Hypothalamus (tissue), 51 donors: ENCODE measurements around the gene FOXP1.

Source experiments
- DNase-seq, 51 donors: peaks; one replicate each; lab custom pipeline; 2025; lab: John Stamatoyannopoulos, UW

FOXP1 gene

DNA sequence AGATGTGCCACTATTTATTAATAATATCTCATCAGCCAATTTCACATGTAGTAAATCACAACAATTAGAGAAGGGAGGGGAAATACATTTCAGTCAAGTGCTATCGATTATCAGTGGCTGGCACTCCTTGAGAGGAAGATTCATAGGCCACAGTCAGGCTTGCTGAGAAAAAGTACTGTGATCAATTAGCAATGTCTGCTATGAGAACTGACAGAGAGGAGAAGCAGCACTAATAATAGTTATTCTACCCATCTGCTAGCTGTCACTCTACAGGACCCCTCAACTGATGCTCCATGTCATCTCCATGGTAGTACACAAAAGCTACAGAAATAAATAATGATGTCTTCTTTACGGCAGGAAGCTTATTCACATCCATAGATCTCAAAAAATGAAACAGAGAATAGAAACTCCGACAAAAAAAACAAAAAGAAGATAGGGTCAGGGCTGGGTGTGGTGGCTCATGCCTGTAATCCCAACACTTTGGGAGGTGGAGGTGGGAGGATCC, 351.3 kb downstream of the FOXP1 start:
- DNase-seq, result no peak

DNA sequence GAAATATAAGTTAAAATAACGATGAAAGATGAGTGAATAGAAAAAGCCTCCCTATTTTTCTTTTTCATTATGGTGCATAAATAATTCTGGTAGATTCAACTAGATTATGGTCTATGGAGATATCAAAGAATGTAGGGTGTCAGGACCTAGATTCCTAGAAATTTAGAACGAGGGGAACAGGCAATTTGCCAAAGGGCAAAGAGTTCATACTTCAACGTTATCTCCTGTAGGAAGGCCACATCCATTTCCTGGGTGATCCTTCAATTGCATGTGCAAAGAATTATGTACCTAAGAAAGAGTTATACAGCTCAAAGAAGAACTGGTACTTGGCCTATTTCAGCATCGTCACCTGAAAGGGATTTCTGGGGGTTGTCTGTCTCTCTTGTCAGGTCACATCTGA, 351.8 kb downstream of the FOXP1 start:
- no peak for DNase-seq

DNA sequence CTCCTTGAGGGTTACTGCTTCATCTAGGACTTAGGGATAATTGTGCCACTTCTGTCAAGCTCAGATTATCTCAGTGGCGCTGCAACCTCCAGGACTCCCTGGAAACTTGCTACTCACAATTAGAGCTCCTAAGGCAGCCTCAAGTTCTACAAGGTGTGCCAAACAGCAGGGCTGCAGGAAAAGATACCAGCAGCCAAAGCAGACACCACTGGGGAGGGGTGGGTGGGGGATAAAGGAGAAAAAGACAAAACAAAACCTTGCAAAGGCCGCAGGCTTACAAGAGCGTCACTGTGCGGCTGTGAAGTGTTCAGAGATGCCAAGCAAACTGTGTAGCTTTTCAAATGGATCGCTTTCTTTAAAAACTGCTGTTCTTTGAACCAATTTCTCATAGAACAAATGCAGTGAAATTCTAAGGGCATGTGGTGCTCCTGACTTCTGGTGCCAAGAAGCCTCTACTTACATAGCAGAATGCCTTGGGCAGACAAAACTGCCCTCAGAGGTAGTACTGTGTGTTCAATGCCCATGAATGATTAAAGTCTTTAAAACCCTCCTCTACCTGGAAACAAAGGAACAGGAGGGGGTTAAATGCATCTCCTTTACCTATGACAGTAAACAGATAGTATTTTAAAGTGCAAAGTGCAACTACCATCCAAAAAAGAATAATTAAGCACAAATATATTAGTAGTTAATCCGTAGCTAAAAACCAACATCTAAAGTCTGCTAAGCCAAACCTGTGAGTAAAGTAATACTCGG, 353.4 kb downstream of the FOXP1 start:
- no peak for DNase-seq

DNA sequence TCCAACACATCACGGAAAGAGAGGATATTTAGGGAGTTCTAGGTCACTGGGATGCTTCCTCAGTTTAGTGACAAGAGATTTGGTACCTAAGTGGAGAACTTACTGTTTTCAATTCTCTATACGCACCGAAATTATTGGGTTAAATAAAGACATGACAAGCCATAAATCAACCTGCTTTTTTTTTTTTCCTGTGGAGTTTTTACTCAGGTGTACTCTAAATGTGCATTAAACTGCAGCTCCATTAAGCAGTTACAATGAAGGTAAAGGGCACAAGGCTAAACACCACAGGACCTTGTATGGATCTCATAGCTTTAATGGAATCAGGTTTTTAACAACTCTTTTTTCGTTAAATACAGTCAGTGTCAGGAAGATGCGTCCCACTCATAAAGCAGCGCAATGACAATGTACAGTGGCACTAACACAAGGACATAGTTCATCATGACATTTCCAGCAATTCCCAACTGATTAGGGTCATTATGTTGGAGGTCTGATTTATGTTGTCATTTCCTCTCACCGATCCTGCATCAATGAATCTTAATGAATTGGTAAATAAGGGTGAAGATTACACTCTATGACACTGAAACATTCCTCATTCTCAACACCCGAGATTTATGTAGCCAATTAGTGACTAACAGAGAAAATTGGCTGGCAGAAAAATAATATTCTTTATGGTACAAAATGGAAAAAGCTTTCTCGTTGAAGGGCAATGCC, 355.2 kb downstream of the FOXP1 start:
- DNase-seq, result no peak

DNA sequence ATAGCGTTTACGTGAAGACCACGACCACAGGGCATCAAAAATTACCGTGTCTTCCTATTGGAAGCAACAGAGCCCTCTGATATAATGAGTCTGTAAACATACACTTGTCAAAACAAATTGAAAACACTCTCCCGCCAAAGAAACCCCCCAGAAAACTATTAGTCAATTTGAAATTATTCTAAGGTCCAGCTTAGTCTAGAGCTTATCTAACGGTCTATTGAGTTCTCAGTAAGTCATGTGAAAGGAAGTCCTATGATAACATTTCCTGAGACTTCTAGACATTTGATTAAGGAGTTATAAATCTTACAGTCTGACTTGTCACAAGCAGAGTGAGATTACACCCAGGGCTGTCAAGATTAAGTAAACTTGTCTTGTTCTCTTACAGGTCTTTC, 356.3 kb downstream of the FOXP1 start:
- DNase-seq, result no peak

DNA sequence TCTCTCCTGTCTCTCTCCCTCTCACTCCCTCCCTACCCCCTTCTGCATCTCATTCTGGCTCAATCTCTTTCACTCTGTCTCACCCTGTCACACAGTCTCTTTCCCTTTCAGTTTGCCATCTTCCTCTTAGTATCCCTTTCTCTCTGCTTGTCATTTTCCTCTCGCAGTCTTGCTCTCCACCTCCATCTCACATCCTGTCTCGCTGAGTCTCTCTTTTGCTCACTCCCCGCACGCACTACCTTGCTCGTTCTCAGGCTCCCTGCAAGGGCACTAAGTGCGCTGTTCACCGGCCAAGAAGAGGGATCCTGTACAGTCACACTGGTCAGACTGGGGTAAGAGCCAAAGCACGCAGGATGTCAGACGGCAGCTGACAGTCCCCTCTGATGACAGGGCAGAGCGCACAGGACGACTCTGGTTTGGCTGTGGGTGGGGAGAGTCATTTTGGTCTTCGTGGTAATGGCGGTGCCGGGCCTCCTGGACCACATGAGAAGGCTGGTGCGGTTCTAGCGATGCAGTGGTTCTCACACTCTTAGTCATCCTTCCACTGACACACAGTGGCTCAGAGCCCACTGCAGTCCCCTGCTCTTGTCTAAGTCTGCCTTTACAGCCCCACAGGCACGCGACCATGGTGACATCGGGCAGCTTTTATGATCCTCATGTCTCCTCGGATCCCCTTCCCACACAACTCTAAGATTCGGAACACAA, 356.8 kb downstream of the FOXP1 start:
- DNase-seq, result peak in 8 of 51 donors; percentile 2 to 20 (median 10)

DNA sequence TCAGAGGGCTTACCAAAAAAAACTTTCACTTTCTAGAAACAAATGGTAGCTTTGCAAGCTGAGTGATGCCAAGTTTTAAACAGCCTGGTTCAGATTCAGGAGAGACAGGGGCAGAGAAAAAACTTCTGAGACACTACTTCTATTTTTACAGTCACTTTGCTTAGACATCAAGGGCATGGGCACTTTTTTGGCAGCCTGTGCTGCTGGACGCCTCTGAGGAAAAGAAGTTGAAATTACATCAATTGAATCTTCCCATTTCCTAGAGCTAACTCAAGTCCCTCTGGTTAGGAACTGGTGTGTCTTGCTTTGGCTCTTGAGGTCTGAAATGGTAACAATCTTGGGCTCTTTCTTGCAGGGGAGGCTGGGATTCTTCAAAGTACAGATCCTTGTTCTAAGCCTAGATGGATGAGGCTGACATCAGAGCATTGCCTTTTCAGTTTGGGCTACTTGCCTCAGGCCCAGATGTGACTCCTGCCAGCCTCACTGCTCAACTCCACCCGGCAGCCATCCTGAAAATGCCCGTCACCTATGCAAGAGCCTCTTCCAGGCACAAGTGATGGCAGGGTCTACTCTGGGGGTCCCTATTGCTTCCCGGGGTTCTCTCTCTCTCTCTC, 357.5 kb downstream of the FOXP1 start:
- peak in 1 of 51 donors; percentile 7 for DNase-seq

DNA sequence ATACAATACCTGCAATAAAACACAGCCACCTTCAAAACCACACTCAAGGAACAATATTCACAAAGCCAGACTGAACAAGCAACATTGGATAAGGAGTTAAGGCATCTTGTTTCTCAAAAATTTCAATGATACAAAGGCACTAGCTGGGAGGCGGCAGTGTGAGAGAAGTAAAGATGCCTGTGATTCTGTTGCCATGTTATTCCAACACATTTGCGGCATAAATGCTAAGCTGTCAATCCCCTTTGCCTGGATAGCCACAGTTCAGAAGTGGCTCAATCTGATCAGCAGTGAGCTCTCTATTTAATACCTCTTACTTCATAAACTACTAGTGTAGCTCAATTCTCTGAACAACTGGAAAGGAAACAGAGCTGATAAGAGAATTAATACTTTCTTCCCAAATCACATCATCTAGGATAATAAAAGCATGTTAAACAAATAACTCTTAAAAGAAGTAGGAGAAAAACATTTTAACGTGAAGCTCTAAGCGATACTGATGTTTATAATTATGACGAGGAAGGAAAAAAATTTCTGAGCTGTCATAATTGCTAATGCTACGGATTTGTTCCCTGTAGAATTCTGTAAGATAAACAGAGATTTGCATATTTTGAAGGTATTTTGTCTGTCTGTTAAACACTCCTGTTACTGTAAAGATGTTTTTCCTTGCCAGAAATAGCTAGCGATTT, 358.4 kb downstream of the FOXP1 start:
- DNase-seq, result no peak

DNA sequence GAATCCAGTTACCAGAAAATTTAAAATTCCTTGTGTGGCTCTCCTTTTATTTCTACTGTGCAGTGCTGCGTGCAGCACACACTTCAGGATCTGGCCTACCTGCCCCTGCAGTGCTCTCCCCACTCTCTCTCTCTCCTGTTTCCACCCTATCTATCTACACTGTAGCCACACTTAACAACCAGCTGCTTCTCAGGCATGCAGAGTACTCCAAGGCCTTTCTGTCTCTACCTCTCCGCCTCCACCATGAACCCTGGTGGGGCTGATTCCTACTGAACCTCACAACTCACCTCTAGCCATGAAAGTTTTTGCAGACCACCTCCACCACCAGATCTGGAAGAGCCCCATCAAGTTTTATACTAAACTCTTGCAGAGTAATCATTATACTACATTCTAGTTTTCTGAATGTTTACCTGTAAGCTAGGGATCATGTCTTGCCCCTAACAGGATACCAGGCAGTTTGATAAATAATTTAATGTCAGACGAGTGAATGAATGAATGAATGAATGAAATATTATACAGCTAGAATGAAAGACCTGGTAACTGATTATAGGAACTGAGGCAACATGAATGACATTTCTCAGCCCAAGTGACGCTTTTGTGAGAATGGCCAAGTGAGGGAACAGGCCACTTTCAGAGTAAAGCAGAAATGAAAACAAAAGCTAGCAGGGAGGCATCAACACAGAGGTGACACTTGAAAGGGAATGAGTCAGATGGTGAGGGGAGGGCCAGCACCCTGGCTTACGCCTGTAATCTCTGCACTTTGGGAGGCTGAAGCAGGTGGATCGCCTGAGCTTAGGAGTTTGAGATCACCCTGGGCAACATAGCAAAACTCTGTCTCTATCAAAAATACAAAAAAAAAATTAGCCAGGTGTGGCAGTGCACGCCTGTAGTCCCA, 363.5 kb downstream of the FOXP1 start:
- no peak for DNase-seq

DNA sequence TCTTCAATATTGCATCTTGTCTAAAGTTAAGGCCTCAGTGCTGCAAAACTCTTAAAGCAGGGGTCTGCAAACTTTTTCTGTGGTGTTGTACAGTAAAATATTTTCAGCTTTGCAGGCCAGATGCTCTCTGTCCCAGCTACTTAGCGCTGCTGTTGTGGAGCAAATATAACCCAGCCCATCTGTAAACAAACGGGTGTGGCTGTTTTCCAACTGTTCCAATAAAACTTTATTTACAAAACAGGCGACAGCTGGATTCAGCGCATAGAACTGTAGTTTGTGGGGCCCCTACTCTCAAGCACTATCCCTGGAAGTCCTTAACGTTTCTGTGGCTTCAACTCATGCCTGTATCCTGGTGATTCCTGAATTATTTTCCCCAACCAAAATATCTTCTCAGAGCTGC, 365.0 kb downstream of the FOXP1 start:
- no peak for DNase-seq

DNA sequence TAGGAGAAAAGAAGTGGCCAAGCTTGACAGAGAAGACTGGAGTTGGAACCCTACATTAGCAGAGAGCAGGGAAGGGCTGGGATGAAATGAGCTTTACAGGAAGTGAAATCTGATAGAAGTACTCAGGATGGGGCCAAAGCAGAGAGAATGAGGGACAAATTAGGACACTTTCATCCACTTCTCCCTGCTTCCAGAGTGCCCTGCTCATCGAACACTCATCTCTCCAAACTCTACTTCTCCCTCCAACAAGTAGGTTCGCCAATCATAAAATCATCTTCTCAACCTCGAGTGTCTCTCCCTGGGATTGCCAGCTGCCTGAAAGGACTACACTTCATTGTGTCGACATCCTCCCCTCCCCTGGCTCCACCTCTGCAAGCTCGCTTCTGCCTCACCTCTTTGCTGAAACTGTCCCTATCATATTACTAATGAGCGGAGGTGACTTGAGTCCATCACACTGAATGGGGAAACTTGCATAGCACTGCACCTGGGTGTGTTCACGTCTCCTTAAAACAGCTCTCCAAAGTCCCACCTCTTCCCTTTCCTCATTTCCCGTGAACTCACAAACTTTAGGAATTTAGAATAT, 365.8 kb downstream of the FOXP1 start:
- no peak for DNase-seq

DNA sequence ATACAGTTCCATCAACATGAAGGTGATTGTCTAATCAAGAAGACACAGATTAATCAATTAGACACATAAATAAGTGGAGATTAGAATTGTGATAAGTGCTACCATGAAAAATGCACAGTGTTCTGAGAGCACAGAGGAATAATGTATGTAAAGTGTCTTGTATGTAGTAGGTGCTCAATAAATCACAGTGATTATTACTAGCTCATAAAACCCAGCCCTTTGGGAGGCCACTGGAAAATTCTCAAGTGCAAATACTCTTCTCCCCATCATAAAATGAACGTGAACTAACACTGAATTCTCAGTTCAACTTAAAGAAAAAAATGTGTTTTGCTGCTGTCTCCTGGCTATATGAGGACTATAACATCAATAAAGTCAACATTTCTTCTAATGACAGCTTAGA, 368.2 kb downstream of the FOXP1 start:
- DNase-seq, result no peak

DNA sequence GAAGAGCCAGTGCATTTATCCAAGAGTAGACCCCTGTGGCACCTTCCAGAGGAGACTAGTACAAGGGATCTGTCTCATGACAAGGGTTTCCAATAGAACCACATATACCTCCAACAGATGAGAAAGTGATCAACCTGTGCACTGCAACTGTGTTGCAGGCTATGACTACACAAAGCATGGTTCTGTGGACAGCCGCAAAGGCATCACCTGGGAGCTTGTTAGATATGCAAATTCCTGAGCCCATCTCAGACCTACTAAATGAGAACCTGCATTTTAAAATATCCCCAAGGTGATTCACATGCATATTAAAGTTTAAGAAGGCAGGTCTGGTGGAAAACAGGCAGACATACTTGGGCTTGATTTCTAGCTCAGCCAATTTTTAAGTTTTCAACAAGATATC, 368.7 kb downstream of the FOXP1 start:
- DNase-seq, result no peak

DNA sequence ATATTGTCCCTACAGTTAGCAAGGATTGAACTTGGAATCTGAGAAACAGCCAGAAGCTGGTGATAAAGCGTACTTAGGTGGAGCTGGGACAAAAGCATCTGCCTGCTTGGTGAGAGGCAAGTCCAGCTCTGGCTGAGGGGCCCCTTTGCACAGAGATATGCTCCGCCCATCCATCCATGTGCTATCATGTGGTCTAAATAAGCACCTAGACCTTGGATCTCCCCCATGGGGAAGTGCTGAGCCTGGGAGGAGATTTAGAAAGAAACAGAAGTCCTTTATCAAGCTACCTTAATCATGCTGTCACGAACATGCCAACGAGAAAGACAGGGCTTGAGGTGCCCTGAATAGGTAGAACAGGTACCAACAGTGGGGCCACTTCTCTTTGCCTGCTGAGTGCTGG, 369.5 kb downstream of the FOXP1 start:
- no peak for DNase-seq

DNA sequence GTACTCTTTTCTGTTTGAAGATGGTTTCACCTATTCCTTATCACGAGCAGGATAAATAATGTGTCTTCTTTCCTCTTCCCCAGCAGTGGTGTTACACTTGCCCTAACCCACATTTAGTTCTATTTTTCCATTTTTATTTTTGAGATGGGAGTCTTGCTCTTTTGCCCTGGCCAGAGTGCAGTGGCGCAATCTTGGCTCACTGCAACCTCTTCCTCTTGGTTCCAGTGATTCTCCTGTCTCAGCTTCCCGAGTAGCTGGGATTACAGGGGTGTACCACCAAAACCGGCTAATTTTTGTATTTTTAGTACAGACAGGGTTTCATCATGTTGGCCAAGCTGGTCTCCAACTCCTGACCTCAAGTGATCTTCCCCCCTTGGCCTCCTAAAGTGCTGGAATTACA, 372.4 kb downstream of the FOXP1 start:
- no peak for DNase-seq

DNA sequence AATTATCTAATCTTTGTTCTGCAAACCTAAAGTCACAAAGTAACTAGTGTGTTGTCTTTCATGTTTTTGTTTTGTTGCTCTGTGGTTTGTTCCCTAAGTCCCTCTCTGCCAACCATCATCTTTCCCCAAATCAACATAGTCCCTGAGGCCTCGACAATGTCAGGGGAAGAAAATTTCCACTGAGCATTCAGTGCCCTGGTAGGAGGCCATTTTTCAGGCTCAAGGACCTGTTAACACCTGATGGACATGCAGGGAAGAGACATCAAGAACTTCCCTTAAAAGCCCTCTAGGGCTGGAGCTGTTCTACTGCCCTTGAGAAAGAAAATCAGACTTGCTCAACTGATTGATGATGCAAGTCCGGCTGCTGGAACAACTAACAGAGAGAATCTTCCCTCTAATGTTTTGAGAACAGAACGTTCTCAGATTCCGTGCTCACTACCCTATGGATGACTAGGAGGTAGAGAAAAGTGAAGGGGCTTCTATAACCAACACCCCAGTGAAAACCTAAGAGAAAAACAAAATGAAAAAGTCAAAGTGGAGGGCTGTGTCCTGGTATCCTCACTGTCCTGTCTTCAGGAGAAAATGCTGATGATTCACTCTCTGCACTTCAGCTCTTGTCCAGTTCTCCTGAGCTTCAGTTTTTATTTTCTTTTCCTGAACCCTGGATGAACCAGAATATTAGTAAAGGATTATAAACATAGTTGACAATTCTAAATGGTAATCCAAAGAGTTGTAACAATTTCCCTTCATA, 373.1 kb downstream of the FOXP1 start:
- no peak for DNase-seq

DNA sequence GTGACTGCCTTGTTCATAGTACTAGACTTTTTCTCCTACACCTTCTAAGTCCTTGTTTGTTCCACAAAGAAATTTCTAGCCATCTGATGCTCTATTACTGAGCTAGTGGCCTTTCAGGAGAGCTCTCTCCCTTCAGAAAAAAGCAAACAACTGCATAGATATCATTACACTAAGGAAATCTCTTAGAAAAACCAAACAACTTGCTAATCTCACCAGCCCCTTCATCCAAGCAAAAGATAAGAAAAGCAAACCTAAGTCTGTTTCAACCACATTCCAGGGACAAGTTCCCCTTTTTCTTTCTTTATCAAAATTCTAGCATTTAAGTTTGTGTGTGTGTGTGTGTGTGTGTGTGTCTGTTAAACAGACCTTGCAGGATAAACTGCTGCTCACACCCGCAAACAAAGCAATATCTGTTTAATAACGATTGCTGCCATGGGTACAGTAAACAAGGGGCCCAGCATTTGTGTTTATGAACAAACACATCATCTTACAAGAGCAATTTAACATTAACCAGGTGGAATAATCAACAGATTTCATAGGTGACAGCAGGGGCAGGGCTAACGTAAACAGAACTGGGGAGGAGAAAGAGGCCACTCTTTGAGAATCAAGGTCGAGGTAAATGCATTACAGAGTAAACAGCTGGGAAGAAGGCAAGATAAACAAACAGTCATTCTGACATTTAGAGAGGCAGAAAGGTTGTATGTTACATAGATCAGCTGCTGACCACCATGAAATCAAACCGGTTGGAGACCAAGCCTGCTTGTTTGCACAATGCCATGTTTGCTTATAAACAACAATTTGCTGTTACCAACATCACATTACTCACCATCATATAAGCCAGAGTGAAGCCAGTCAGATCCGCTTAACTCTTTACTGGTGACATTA, 375.1 kb downstream of the FOXP1 start:
- DNase-seq, result no peak
